Colonic mucosa (tissue), 4 donors: ENCODE data around the gene CWC15. TPM values are rescaled to one million over a fixed set of nuclear protein-coding genes. Genes with fewer than 3 reads are reported as not detected.
"Not testable (repeated sequence)": the region's sequence is repeated elsewhere in the genome, so short reads cannot be mapped to it uniquely, and the experiment has no call there.

Experiments used
- DNase-seq: peaks from one replicate; pipeline ENCODE4 v3.0.0-alpha.2; 2020
- H3K27ac ChIP-seq: fragments of 200-600 bp; one replicate; pipeline ENCODE4 v1.8.0; 2021
- H3K27me3 ChIP-seq: fragments of 200-600 bp; one replicate; pipeline ENCODE4 v1.8.0; 2021
- H3K36me3 ChIP-seq: fragments of 200-600 bp; one replicate; pipeline ENCODE4 v1.8.0; 2021
- H3K4me1 ChIP-seq: fragments of 200-600 bp; one replicate; pipeline ENCODE4 v1.8.0; 2021; ENCODE audit warnings: mild to moderate bottlenecking
- H3K4me3 ChIP-seq: fragments of 200-600 bp; one replicate; pipeline ENCODE4 v1.8.0; 2021
- H3K9ac ChIP-seq, 2 donors: one replicate each; pipeline ENCODE4 v1.7.0; 2013; ENCODE audit warnings: control low read depth in 2 of 2, low read depth in 2 of 2, low read length in 2 of 2
- H3K9me3 ChIP-seq: fragments of 200-600 bp; one replicate; pipeline ENCODE4 v1.8.0; 2021
- intact Hi-C: fragments of 100-400 bp; cut with DNase I; formaldehyde crosslinking; loops from one replicate; pipeline ENCODE4 v1.14.1; 2022
- total RNA-seq, 2 donors: library from RNA; stranded (reverse); fragmentation: NEBNext Ultra II Directional in 1 of 2; extraction: Animal tissue kit (Norgen Biotek cat#: 25700) in 1 of 2; gene quantifications; one replicate each; pipeline ENCODE4 v1.2.1, GENCODE V29; 2021
- TF ChIP-seq, protein P1 (sequence below): fragments of 200-600 bp; IDR thresholded peaks from one replicate; pipeline ENCODE4 v1.8.0; 2022; ENCODE audit warnings: antibody characterized with exemption, mild to moderate bottlenecking
- donor health status: healthy.
- donor health status: DM: no; HTN: no; CAD: no.
- donor health status: DM: no; HTN: no; CAD: no.

CWC15 gene
- total RNA-seq, result 10 to 100 TPM; 40.4 to 47.5 TPM

DNA sequence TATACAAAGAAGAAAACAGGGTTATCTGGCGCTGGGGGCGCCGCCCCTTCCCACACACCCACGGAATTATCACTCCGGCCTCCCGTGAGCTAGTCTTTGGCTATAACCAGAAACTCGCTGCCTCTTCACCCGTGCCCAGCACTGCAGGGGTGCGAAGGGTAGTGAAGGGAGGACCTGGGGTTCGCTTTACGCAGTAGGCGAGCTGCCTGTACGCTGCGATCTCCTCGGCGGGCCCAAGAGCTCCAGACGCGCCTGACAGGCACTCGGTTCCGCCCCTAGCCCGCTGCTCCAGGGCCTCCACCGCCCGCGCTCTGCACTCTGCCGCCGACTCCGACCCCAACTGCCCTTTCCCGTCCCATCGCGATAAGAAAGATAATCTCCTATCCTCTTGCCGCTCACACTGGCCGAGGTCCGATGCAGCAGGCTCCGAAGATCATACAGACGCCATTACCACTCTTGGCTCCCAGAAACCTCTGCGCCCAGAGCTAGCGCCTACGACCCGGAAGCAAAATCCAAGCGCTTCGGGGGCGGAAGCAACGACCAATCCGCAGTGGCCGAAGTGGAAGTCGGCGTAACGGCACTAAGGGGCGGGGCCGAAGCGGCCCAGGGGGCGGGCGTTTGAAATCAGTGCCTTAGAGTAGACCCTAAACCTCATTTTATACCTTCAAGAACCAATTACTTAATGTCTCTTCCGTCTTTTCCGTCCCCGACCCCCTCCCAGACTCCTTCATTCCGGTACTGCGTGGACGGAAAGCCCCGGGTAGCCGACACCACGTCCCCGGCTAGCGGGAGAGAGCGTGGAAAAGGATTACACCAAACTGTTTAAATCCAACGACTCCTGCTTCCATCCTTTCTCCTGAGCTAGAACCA, at the start of gene CWC15, which contains the start of gene KDM4D:
Gene CWC15 (minus strand): TSS at position 458 of the 870 bp plus-strand sequence. CDS start 1,371 bp downstream, outside the sequence.
Gene KDM4D (plus strand): TSS at position 611 of the 870 bp plus-strand sequence. CDS start 23,664 bp downstream, outside the sequence.
- H3K9ac ChIP-seq, result peak within 1 kb of the TSS; percentile 81 to 94
- H3K9me3 ChIP-seq, result no peaks in the 10 kb centered on the region
- TF ChIP-seq, protein P1, sequence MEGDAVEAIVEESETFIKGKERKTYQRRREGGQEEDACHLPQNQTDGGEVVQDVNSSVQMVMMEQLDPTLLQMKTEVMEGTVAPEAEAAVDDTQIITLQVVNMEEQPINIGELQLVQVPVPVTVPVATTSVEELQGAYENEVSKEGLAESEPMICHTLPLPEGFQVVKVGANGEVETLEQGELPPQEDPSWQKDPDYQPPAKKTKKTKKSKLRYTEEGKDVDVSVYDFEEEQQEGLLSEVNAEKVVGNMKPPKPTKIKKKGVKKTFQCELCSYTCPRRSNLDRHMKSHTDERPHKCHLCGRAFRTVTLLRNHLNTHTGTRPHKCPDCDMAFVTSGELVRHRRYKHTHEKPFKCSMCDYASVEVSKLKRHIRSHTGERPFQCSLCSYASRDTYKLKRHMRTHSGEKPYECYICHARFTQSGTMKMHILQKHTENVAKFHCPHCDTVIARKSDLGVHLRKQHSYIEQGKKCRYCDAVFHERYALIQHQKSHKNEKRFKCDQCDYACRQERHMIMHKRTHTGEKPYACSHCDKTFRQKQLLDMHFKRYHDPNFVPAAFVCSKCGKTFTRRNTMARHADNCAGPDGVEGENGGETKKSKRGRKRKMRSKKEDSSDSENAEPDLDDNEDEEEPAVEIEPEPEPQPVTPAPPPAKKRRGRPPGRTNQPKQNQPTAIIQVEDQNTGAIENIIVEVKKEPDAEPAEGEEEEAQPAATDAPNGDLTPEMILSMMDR, result no peak
- peak within 1 kb of the TSS; percentile 42 for H3K27ac ChIP-seq
- intact Hi-C loops, result loop anchor here (5.0 to 10.0 kb wide), 3 partner anchors 89 to 811 kb away; partner anchors contain the start of gene FAM76B
- peaks cover 9% of the 10 kb centered on the region for H3K4me1 ChIP-seq
- DNase-seq, result peak; percentile 96
- H3K36me3 ChIP-seq, result peaks cover 19% of the 10 kb centered on the region
- no peaks in the 10 kb centered on the region for H3K27me3 ChIP-seq
- H3K4me3 ChIP-seq, result peak within 1 kb of the TSS; percentile 90

DNA sequence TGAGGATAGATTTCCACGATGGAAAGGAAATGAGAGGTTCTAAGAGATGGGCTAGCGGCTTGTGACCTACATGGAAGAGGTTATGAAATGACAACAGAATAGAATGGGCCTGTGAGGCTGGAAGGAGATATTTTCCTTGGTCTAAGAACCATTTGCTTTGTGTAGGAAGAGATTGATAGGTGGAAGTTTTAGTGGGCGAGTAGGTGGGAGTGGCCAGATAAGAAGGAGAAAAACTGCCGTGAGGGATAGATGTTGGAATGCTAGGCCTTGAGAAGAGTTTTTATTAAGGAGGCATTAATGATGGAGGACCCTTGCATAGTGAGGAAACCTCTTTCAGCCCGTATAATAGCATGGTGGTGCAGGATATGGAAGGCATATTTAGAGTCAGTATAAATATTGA, 48.1 kb upstream of the CWC15 start:
- H3K9ac ChIP-seq, H3K36me3 ChIP-seq, H3K4me3 ChIP-seq, H3K27ac ChIP-seq, intact Hi-C loops, H3K4me1 ChIP-seq, H3K9me3 ChIP-seq, DNase-seq, H3K27me3 ChIP-seq: not testable (repeated sequence)

DNA sequence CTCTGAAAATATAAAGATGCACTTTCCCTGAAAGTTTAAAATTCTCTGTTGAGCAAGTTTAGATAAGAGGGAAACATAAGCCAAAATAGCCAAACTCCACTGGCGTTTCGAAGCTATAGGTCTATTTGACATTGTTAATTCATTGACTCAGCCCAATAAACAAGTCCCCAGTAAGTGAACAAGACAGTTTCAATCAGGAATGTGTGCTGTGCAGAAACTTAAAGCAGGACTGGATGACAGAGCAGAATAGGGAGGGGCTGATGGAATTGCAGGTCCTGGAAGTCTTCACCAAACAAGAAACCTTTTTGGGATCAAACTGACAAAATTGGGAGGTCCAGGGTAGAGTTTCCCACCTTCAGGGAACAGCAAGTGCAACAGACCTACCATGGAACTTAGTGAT, 42.8 kb upstream of the CWC15 start:
- H3K9me3 ChIP-seq, result no peaks in the 10 kb centered on the region
- H3K4me1 ChIP-seq, result no peaks in the 10 kb centered on the region
- H3K27me3 ChIP-seq, result no peaks in the 10 kb centered on the region
- TF ChIP-seq, protein P1, result no peak
- no peak overlapping the region for H3K9ac ChIP-seq
- no peak for DNase-seq
- no peaks in the 10 kb centered on the region for H3K36me3 ChIP-seq
- H3K27ac ChIP-seq, result no peak overlapping the region
- H3K4me3 ChIP-seq, result no peak overlapping the region
- intact Hi-C loops, result no loop called here

DNA sequence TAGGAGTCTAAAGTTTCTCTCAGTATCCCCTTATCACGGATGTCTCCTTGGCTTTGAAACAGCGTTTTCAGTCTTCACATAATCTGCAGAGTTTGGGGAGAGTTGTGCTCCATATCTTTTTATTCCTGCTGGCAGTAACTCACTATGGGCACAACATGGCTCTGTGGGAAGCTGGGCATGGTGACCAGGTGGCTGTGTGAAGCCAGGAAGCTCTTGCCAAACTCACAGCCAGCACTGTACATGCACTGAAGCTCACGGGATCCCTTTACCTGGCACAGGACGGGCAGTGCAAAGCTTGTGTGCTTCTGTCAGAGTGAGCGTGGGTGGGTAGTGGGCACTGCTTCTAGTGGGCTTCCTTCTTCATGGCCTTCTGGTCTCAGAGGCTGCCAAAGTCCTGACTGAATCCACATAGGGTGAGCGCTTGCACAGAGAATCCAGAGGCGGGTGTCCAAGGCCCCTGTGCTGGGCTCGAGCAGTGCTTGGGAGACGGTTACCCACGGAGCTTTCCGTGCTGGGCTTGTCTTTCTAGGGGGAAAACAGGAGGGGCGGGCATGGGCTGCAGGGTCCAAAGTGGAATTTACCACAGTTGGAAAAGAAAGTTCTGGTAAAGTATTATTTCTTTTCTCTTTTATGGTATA, 40.9 kb upstream of the CWC15 start:
- H3K4me1 ChIP-seq, result no peaks in the 10 kb centered on the region
- H3K4me3 ChIP-seq, result no peak overlapping the region
- H3K9ac ChIP-seq, result no peak overlapping the region
- TF ChIP-seq, protein P1, result no peak
- H3K9me3 ChIP-seq, result no peaks in the 10 kb centered on the region
- no peak overlapping the region for H3K27ac ChIP-seq
- H3K36me3 ChIP-seq, result no peaks in the 10 kb centered on the region
- DNase-seq, result no peak
- no peaks in the 10 kb centered on the region for H3K27me3 ChIP-seq
- intact Hi-C loops, result no loop called here

DNA sequence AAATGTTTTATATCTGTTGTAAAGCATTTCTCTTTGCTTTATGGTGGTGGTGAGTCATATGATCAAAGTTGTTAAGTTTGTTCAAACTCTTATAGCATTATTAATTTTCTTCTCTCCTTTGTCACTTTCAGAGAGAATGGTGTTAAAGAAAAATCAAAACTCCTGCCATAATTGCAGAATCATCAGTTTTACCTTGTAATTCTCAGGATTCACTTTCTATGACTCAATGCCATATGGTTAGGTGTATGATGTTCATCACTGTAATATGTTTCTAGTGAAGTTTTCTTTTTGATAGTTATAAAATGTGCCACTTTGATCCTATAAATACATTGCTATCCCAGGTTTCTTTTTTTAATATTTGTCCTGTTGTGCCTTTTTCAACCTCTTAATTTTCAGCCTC, 38.0 kb upstream of the CWC15 start:
- no peak for DNase-seq
- TF ChIP-seq, protein P1, result no peak
- Histone ChIP-seq H3K9me3 (no peaks in the 10 kb centered on the region), H3K27me3 (no peaks in the 10 kb centered on the region), H3K36me3 (no peaks in the 10 kb centered on the region), H3K9ac (no peak overlapping the region), H3K4me1 (no peaks in the 10 kb centered on the region), H3K27ac (no peak overlapping the region), H3K4me3 (no peak overlapping the region)
- intact Hi-C loops, result no loop called here
